Bronchial epithelial cell (primary cell): ENCODE results near the gene SMTNL2. TPM values are rescaled to one million over a fixed set of nuclear protein-coding genes. Genes with fewer than 3 reads are reported as not detected.

Experiments
- DNase-seq: peaks from one replicate; pipeline ENCODE4 v3.0.0-alpha.2; 2010; ENCODE audit warnings: low read depth
- FAIRE-seq: peaks from 2 replicates; lab custom pipeline; 2011; peaks lifted over from hg19 to GRCh38; lab: Jason Lieb, UNC
- H3K27me3 ChIP-seq: 2 replicates; pipeline ENCODE4 v1.5.1; 2011; ENCODE audit warnings: low read length; ENCODE audit not compliant: control insufficient read depth, insufficient read depth
- H3K36me3 ChIP-seq: 2 replicates; pipeline ENCODE4 v1.5.1; 2011; ENCODE audit warnings: low read length; ENCODE audit not compliant: control insufficient read depth, insufficient read depth
- H3K4me3 ChIP-seq: 2 replicates; pipeline ENCODE4 v1.5.1; 2011; ENCODE audit warnings: mild to moderate bottlenecking, low read depth, low read length, control low read depth
- total RNA-seq: library from RNA; depleted of rRNA; stranded (reverse); fragments of >200 nt; gene quantifications from 2 replicates; pipeline ENCODE4 v1.2.1, GENCODE V29; 2014
- TF ChIP-seq, protein P1 (sequence below): IDR thresholded peaks from 2 replicates; pipeline ENCODE4 v1.5.1; 2011; ENCODE audit warnings: mild to moderate bottlenecking, moderate library complexity, low read length, control low read depth, inconsistent platforms; ENCODE audit not compliant: insufficient read depth, severe bottlenecking

SMTNL2 gene
- total RNA-seq, 1 donor from 2014 or later, result not detected

GRCh38 chr17:4544135-4544950, 40.0 kb upstream of the SMTNL2 start:
- FAIRE-seq, result no peak
- no peaks in the 10 kb centered on the region for H3K27me3 ChIP-seq
- TF ChIP-seq, protein P1, sequence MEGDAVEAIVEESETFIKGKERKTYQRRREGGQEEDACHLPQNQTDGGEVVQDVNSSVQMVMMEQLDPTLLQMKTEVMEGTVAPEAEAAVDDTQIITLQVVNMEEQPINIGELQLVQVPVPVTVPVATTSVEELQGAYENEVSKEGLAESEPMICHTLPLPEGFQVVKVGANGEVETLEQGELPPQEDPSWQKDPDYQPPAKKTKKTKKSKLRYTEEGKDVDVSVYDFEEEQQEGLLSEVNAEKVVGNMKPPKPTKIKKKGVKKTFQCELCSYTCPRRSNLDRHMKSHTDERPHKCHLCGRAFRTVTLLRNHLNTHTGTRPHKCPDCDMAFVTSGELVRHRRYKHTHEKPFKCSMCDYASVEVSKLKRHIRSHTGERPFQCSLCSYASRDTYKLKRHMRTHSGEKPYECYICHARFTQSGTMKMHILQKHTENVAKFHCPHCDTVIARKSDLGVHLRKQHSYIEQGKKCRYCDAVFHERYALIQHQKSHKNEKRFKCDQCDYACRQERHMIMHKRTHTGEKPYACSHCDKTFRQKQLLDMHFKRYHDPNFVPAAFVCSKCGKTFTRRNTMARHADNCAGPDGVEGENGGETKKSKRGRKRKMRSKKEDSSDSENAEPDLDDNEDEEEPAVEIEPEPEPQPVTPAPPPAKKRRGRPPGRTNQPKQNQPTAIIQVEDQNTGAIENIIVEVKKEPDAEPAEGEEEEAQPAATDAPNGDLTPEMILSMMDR, result no peak
- no peak for DNase-seq
- peaks cover 52% of the 10 kb centered on the region for H3K36me3 ChIP-seq
- H3K4me3 ChIP-seq, result no peak overlapping the region

GRCh38 chr17:4544951-4545216, 39.4 kb upstream of the SMTNL2 start:
- H3K27me3 ChIP-seq, result no peaks in the 10 kb centered on the region
- DNase-seq, result no peak
- FAIRE-seq, result no peak
- no peak overlapping the region for H3K4me3 ChIP-seq
- TF ChIP-seq, protein P1, result no peak
- peaks cover 54% of the 10 kb centered on the region for H3K36me3 ChIP-seq

DNA sequence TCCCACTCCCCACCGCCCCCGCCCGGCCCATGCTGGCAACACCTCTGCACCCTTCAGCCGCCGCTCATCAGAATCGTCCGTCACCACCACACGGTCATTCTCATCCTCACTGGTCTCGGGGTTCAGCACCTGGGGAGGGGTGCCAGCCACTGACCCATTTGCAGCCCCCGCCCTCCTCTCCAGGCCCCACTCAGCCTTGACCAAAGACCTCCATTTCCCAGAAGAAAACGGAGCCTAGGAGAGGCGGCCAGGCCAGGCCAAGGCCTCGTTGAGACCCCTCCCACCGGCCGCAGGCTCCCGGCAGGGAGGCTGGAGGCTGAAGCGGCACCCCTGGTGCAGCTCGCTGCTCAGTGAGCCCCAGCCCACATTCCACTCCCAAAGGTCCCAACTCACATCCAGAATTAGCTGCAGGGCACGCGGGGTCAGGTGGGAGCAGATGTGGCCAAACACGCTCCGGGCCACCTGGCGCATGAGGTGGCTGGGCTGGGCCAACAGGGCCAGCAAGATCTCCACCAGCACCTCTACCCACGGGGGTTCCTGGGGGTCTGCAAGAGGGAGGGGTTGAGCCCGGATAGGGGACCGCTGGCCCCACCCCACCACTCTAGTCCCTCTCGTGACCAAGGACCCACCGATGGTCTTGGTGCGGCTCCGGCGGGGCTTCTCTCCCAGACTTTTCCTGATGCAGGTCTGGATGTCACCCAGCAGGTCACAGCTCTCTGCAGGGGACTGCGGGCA, 38.9 kb upstream of the SMTNL2 start:
- H3K27me3 ChIP-seq, result no peaks in the 10 kb centered on the region
- peaks cover 56% of the 10 kb centered on the region for H3K36me3 ChIP-seq
- TF ChIP-seq, protein P1, result no peak
- FAIRE-seq, result no peak
- no peak for DNase-seq
- no peak overlapping the region for H3K4me3 ChIP-seq

DNA sequence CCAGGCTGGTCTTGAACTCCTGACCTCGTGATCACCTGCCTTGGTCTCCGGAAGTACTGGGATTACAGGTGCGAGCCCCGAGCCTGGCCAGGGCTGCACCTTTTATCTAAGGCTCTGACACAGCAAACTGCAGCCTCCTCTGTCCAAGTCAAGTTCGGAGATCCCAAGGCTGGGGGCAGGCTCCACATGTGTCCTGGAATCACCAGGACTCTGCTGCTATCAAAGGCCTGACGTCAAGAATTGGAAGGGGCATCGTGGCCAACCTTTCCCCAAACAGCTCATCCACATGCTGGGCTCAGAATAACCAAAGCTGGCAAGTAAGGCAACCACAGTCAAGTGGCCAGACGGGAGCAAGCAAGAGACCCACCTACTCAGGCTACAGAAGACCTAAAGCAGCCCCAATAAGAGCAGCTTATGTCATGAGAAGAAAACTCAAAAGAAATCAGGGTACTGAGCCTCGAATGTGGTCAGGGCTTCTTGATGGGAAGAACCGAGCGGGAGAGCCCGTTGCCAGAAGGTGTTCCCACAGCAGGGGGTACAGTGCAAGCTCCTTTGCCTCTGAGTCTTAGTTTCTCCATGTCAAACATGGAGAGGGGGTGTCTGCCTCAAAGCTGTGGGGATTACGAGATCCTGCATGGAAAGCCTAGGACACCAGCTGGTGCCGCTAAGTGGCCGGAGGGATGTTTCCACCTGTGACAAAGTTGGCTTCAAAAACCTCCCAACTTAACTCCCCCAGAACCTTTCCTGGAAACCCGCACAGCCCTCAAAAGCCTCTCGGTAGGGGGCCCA, 37.0 kb upstream of the SMTNL2 start:
- Histone ChIP-seq H3K27me3 (no peaks in the 10 kb centered on the region), H3K4me3 (no peak overlapping the region), H3K36me3 (peaks cover 61% of the 10 kb centered on the region)
- DNase-seq (no peak), FAIRE-seq (no peak)
- TF ChIP-seq, protein P1, result no peak

DNA sequence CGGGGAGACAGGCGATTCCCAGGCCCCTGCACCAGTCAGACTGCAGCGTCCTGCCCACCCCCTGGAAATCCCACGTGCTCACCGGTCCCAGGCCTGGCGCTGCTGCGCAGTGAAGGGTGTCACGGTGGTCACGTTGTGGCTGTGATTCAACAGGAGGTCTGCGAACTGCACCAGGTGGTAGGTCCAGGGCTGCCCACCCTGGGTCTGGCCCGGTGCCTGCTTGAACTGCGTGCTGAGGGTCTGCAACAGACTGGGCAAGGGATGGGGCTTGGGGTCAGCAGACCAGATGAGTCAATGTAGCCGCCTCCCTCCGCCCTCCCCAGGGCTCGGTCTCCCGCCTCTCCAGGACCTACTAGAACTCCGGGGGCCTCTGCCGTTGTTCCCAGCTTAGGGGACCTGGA, 36.3 kb upstream of the SMTNL2 start:
- TF ChIP-seq, protein P1, result no peak
- FAIRE-seq (no peak), DNase-seq (no peak)
- Histone ChIP-seq H3K27me3 (no peaks in the 10 kb centered on the region), H3K36me3 (peaks cover 58% of the 10 kb centered on the region), H3K4me3 (no peak overlapping the region)
